ENCODE results near the gene MT1G.
"Not testable (repeated sequence)": the region's sequence is repeated elsewhere in the genome, so short reads cannot be mapped to it uniquely, and the experiment has no call there.

The MT1G gene

GRCh38 chr16:56636616-56637413 is 31.1 kb downstream of the MT1G start:
- DNase-seq (ENCODE audit: low read depth), result no peak

GRCh38 chr16:56635441-56635967 is 32.4 kb downstream of the MT1G start:
- DNase-seq (ENCODE audit: low read depth), result no peak

GRCh38 chr16:56634715-56635440 is 33.0 kb downstream of the MT1G start:
- no peak for DNase-seq (ENCODE audit: low read depth)

DNA sequence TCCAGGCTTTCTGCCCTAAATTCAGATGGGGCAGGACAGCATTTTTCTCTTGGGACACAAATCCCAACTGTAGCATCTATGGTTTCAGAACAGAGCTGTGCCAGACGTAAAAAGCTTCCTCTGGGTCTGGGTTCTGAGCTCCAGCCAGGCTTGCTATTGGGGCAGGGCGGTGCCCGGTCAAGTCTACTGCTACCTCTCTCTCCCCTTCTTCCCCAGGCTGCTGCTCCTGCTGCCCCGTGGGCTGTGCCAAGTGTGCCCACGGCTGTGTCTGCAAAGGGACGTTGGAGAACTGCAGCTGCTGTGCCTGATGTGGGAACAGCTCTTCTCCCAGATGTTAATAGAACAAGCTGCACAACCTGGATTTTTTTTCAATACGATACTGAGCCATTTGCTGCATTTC is 34.3 kb downstream of the MT1G start:
- no peak for DNase-seq (ENCODE audit: low read depth)

GRCh38 chr16:56632848-56633365 is 35.0 kb downstream of the MT1G start:
- no peak for DNase-seq (ENCODE audit: low read depth)

- DNase-seq (ENCODE audit: low read depth), result no peak
Observed at GRCh38 chr16:56632156-56632847, 35.6 kb downstream of the MT1G start, which contains the start of gene MT1M. MT1M (plus strand) TSS chr16:56632659; CDS start chr16:56632732, 73 bp downstream.

DNA sequence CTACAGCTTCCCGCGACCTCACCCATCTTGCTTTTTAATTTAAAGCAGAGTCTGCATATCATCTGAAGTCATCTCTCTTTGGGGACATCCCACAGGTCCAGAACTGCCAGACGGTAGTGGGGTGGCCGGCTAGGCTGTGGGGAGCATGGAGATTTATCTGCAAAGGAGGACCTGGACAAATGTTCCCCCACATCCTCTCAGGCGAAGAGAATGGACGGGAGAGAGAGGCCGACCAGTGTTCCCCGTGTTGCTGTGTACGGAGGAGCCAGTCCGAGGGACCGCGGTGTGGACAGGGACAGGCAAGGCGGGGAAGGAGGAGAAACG is 36.1 kb downstream of the MT1G start:
- DNase-seq (ENCODE audit: low read depth), result no peak

- no peak for DNase-seq (ENCODE audit: low read depth)
Observed at GRCh38 chr16:56631197-56631596, 36.7 kb downstream of the MT1G start.

GRCh38 chr16:56630134-56630533 is 37.7 kb downstream of the MT1G start:
- no peak for DNase-seq (ENCODE audit: low read depth)

GRCh38 chr16:56629531-56629930 is 38.3 kb downstream of the MT1G start:
- DNase-seq (ENCODE audit: low read depth), result no peak

- no peak for DNase-seq (ENCODE audit: low read depth)
Observed at GRCh38 chr16:56628486-56629350, 39.1 kb downstream of the MT1G start.

DNA sequence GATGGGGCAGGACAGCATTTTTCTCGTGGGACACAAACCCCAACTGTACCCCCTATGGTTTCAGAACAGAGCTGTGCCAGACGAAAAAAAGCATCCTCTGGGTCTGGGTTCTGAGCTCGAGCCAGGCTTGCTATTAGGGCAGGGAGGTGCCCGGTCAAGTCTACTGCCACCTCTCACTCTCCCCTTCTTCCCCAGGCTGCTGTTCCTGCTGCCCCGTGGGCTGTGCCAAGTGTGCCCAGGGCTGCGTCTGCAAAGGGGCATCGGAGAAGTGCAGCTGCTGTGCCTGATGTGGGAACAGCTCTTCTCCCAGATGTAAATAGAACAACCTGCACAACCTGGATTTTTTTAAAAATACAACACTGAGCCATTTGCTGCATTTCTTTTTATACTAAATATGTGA is 41.2 kb downstream of the MT1G start:
- DNase-seq (ENCODE audit: low read depth), result no peak

- no peak for DNase-seq (ENCODE audit: low read depth)
Observed at GRCh38 chr16:56625943-56626654, 41.8 kb downstream of the MT1G start.

GRCh38 chr16:56625140-56625942 is 42.5 kb downstream of the MT1G start, which contains the start of gene MT1E:
MT1E (plus strand) TSS chr16:56625781; CDS start chr16:56625852, 71 bp downstream.
- DNase-seq (ENCODE audit: low read depth), result no peak

- DNase-seq (ENCODE audit: low read depth), result no peak
Observed at GRCh38 chr16:56623637-56624036, 44.2 kb downstream of the MT1G start.

DNA sequence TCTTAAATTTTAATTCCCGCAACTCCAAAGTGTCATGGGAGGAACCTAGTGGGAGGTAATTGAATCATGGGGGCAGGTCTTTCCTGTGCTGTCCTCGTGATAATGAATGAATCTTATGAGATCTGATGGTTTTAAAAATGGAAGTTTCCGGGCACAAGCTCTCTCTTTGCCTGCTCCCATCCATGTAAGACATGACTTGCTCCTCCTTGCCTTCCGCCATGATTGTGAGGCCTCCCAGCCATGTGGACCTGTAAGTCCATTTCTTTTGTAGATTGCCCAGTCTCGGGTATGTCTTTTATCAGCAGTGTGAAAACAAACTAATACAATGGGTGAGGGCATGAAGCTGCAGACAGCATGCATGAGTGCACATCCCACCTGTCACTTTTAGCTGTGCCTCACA is 44.7 kb downstream of the MT1G start:
- not testable (repeated sequence) for DNase-seq (ENCODE audit: low read depth)

DNA sequence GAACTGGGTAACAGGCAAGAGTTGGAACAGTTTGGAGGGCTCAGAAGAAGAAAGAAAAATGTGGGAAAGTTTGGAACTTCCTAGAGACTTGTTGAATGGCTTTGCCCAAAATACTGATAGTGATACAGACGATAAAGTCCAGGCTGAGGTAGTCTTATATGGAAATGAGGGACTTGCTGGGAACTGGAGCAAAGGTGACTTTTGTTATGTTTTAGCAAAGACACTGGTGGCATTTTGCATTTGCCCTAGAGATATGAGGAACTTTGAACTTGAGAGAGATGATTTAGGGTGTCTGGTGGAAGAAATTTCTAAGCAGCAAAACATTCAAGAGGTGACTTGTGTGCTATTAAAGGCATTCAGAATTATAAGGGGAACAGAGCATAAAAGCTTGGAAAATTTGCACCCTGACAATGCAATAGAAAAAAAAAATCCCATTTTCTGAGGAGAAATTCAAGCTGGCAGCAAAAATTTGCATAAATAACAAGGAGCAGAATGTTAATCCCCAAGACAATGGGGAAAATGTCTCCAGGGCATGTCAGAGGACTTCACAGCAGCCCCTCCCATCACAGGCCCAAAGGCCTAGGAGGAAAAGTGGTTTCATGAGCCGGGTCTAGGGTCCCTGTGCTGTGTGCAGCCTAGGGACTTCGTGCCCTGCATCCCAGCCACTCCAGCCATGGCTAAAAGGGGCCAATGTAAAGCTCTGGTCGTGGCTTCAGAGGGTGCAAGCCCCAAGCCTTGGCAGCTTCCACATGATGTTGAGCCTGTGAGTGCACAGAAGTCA is 46.0 kb downstream of the MT1G start:
- not testable (repeated sequence) for DNase-seq (ENCODE audit: low read depth)

DNA sequence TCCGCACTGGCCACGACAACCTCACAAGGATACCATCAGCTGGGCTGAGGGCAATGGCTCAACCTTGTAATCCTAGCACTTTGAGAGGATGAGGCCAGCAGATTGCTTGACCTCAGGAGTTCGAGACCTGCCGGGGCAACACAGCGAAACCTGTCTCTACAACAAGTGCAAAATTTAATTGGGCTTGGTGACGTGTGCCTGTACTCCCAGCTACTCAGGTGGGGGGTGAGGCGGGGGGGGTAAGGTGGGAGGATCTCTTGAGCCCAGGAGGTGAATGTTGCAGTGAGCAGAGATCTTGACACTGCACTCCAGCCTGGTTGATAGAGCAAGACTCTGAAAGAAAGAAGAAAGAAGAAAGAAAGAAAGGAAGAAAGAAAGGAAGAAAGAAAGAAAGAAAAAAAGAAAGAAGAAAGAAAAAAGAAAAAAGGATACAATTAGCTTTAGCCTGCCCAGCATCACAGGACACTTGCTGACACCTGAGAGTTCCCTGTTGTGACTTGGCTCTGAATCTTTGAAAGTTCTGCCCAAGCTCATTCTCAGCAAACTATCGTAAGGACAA is 47.4 kb downstream of the MT1G start:
- DNase-seq (ENCODE audit: low read depth), result no peak

GRCh38 chr16:56618138-56618537 is 49.7 kb downstream of the MT1G start:
- DNase-seq (ENCODE audit: low read depth), result no peak

Data from CMK (cell line).